Activated B cell treated with CpG ODN at 0.5 μM for 24 hours (primary cell): ENCODE measurements around the gene OSBPL6. TPM values are rescaled to one million over a fixed set of nuclear protein-coding genes. Genes with fewer than 3 reads are reported as not detected.

Experiments used
- ATAC-seq: fragments of 200-7000 bp; cut with Tn5 transposase; one replicate; pipeline ENCODE4 v1.10.0; 2021; ENCODE audit warnings: low read depth, mild to moderate bottlenecking, moderate library complexity
- CTCF ChIA-PET: fragments of 350-600 bp; sonication (Branson Sonifier 250); formaldehyde crosslinking; loops from one replicate; lab custom pipeline; 2021; ENCODE audit warnings: antibody characterized with exemption; lab: Charles Lee
- POLR2A ChIA-PET: fragments of 350-600 bp; sonication (Branson Sonifier 250); formaldehyde crosslinking; loops from one replicate; lab custom pipeline; 2021; ENCODE audit warnings: antibody characterized with exemption; lab: Charles Lee
- DNase-seq: peaks from one replicate; pipeline ENCODE4 v3.0.0; 2022
- H3K27ac Mint-ChIP-seq: one replicate; pipeline ENCODE4 v1.8.0; 2020; ENCODE audit warnings: mixed read lengths
- H3K27me3 Mint-ChIP-seq: one replicate; pipeline ENCODE4 v1.8.0; 2021; ENCODE audit warnings: mixed read lengths
- H3K36me3 Mint-ChIP-seq: one replicate; pipeline ENCODE4 v1.8.0; 2021; ENCODE audit warnings: low read depth, mixed read lengths
- H3K4me1 Mint-ChIP-seq: one replicate; pipeline ENCODE4 v1.8.0; 2021; ENCODE audit warnings: mixed read lengths
- H3K4me3 Mint-ChIP-seq: one replicate; pipeline ENCODE4 v1.8.0; 2020; ENCODE audit warnings: mild to moderate bottlenecking, mixed read lengths
- H3K9me3 Mint-ChIP-seq: one replicate; pipeline ENCODE4 v1.8.0; 2020; ENCODE audit warnings: mixed read lengths
- CTCF ChIP-seq: fragments of 200-600 bp; IDR thresholded peaks from one replicate; pipeline ENCODE4 v1.8.0; 2022; ENCODE audit warnings: antibody characterized with exemption, mild to moderate bottlenecking
- intact Hi-C: fragments of 100-400 bp; cut with micrococcal nuclease; formaldehyde crosslinking; loops from one replicate; pipeline ENCODE4 v1.15.1; 2024
- total RNA-seq: library from RNA; stranded (reverse); gene quantifications from 2 replicates; pipeline ENCODE4 v1.2.3, GENCODE V29; 2022

Gene OSBPL6
- total RNA-seq, 1 donor from 2014 or later, result not detected

GRCh38 chr2:178386986-178387597 lies 192.8 kb downstream of the OSBPL6 start:
- Mint-ChIP-seq H3K27me3 (no peaks in the 10 kb centered on the region), H3K36me3 (no peaks in the 10 kb centered on the region), H3K27ac (no peak overlapping the region), H3K9me3 (no peaks in the 10 kb centered on the region), H3K4me1 (no peaks in the 10 kb centered on the region), H3K4me3 (no peak overlapping the region)
- intact Hi-C loops, result no loop called here
- DNase-seq (no peak), ATAC-seq (no peak)
- CTCF ChIA-PET, result no interaction called here
- TF ChIP-seq CTCF, result no peak
- POLR2A ChIA-PET, result no interaction called here

- Mint-ChIP-seq H3K9me3 (no peaks in the 10 kb centered on the region), H3K4me3 (no peak overlapping the region), H3K4me1 (no peaks in the 10 kb centered on the region), H3K36me3 (no peaks in the 10 kb centered on the region), H3K27me3 (no peaks in the 10 kb centered on the region), H3K27ac (no peak overlapping the region)
- no peak for DNase-seq
- ChIA-PET POLR2A (no interaction called here), CTCF (interaction anchor here (0.7 kb wide), 1 partner anchor 374 kb away, joined by 3 read pairs; no protein-coding TSS in a partner anchor)
- TF ChIP-seq CTCF, result no peak
- ATAC-seq, result no peak
- intact Hi-C loops, result no loop called here
Measured at GRCh38 chr2:178388287-178388686, 194.0 kb downstream of the OSBPL6 start.

GRCh38 chr2:178391701-178392100 lies 197.4 kb downstream of the OSBPL6 start:
- H3K27ac Mint-ChIP-seq, result no peak overlapping the region
- peaks cover 3% of the 10 kb centered on the region for H3K27me3 Mint-ChIP-seq
- ChIA-PET POLR2A (no interaction called here), CTCF (interaction anchor here (1.0 to 2.5 kb wide), 2 partner anchors 23 to 27 kb away, joined by 3 to 13 read pairs; no protein-coding TSS in a partner anchor)
- DNase-seq (no peak), ATAC-seq (no peak)
- intact Hi-C loops, result no loop called here
- no peaks in the 10 kb centered on the region for H3K4me1 Mint-ChIP-seq
- no peak overlapping the region for H3K4me3 Mint-ChIP-seq
- H3K36me3 Mint-ChIP-seq, result no peaks in the 10 kb centered on the region
- TF ChIP-seq CTCF, result no peak
- H3K9me3 Mint-ChIP-seq, result no peaks in the 10 kb centered on the region

GRCh38 chr2:178392215-178392614 lies 197.9 kb downstream of the OSBPL6 start:
- Mint-ChIP-seq H3K9me3 (no peaks in the 10 kb centered on the region), H3K4me1 (no peaks in the 10 kb centered on the region), H3K36me3 (no peaks in the 10 kb centered on the region), H3K27me3 (peaks cover 3% of the 10 kb centered on the region), H3K4me3 (no peak overlapping the region), H3K27ac (no peak overlapping the region)
- intact Hi-C loops, result no loop called here
- ChIA-PET CTCF (interaction anchor here (0.7 to 2.5 kb wide), 3 partner anchors 23 to 27 kb away, joined by 3 to 13 read pairs (median 3); no protein-coding TSS in a partner anchor), POLR2A (no interaction called here)
- DNase-seq (no peak), ATAC-seq (no peak)
- no peak for TF ChIP-seq CTCF

- Mint-ChIP-seq H3K36me3 (no peaks in the 10 kb centered on the region), H3K27me3 (peaks cover 3% of the 10 kb centered on the region), H3K4me1 (no peaks in the 10 kb centered on the region), H3K9me3 (no peaks in the 10 kb centered on the region), H3K4me3 (no peak overlapping the region), H3K27ac (no peak overlapping the region)
- intact Hi-C loops, result no loop called here
- no peak for TF ChIP-seq CTCF
- no peak for DNase-seq
- CTCF ChIA-PET, result interaction anchor here (7.1 kb wide), 1 partner anchor 20 kb away, joined by 57 read pairs; no protein-coding TSS in a partner anchor
- ATAC-seq, result no peak
- POLR2A ChIA-PET, result no interaction called here
Measured at GRCh38 chr2:178394859-178395258, 200.5 kb downstream of the OSBPL6 start.
